IMR-90 (cell line): ENCODE data around the gene RAB31. TPM values are rescaled to one million over a fixed set of nuclear protein-coding genes. Genes with fewer than 3 reads are reported as not detected.

Source experiments
- ATAC-seq: fragments of 200-7000 bp; cut with Tn5 transposase; 2 replicates; pipeline ENCODE4 v1.9.1; 2020; ENCODE audit warnings: low read depth, mild to moderate bottlenecking, moderate library complexity
- BruUV-seq: library from RNA; stranded (reverse); fragments of 400-500 nt; replicated peaks from 2 replicates; lab custom pipeline; 2021; lab: Mats Ljungman, UMichigan
- CTCF ChIA-PET: fragments of 300-600 bp; formaldehyde crosslinking; extraction: SDS; loops from one replicate; lab custom pipeline; 2021; ENCODE audit warnings: antibody characterized with exemption; lab: Yijun Ruan, JAX
- POLR2A ChIA-PET: fragments of 300-600 bp; sonication (Branson Sonifier 250); formaldehyde crosslinking; loops from one replicate; lab custom pipeline; 2022; ENCODE audit warnings: antibody characterized with exemption; ENCODE audit not compliant: unreplicated experiment; lab: Charles Lee
- DNase-seq: peaks from one replicate; pipeline ENCODE4 v3.0.0; 2013
- H2AFZ ChIP-seq: replicated peaks from 2 replicates; pipeline ENCODE3; 2013; ENCODE audit warnings: low read length, mild to moderate bottlenecking; ENCODE audit not compliant: poor library complexity
- H2AK5ac ChIP-seq: 2 replicates; pipeline ENCODE4 v1.6.1; 2013; ENCODE audit warnings: low read depth, low read length, inconsistent platforms
- H2AK9ac ChIP-seq: replicated peaks from 2 replicates; pipeline ENCODE3; 2013; ENCODE audit warnings: mild to moderate bottlenecking, low read depth, low read length, moderate library complexity; ENCODE audit not compliant: poor library complexity
- H2BK120ac ChIP-seq: 2 replicates; pipeline ENCODE4 v1.6.1; 2013; ENCODE audit warnings: low read depth, low read length, inconsistent platforms
- H2BK15ac ChIP-seq: 3 replicates; pipeline ENCODE4 v1.6.1; 2013; ENCODE audit warnings: low read depth, low read length, inconsistent platforms
- H2BK20ac ChIP-seq: 2 replicates; pipeline ENCODE4 v1.6.1; 2013; ENCODE audit warnings: low read depth, mild to moderate bottlenecking, inconsistent platforms, low read length, moderate library complexity
- H2BK5ac ChIP-seq: 2 replicates; pipeline ENCODE4 v1.6.1; 2013; ENCODE audit warnings: mild to moderate bottlenecking, low read depth, low read length, inconsistent platforms; ENCODE audit not compliant: poor library complexity, severe bottlenecking
- H3K14ac ChIP-seq: replicated peaks from 2 replicates; pipeline ENCODE4 v1.6.1; 2013; ENCODE audit warnings: low read depth, low read length, inconsistent platforms
- H3K18ac ChIP-seq: 2 replicates; pipeline ENCODE4 v1.6.1; 2013; ENCODE audit warnings: low read depth, low read length, control low read depth
- H3K23ac ChIP-seq: 2 replicates; pipeline ENCODE4 v1.6.1; 2013; ENCODE audit warnings: low read depth, low read length, inconsistent platforms
- H3K27ac ChIP-seq: 2 replicates; pipeline ENCODE4 v1.5.1; 2013; ENCODE audit warnings: mild to moderate bottlenecking, control low read depth, low read length; ENCODE audit not compliant: insufficient read depth
- H3K27me3 ChIP-seq: 2 replicates; pipeline ENCODE4 v1.6.1; 2013; ENCODE audit warnings: low read length; ENCODE audit not compliant: control insufficient read depth, insufficient read depth
- H3K36me3 ChIP-seq: 2 replicates; pipeline ENCODE4 v1.6.1; 2013; ENCODE audit warnings: low read length, mixed read lengths; ENCODE audit not compliant: control insufficient read depth, insufficient read depth
- H3K4ac ChIP-seq: 2 replicates; pipeline ENCODE4 v1.6.1; 2013; ENCODE audit warnings: low read depth, low read length, inconsistent platforms
- H3K4me1 ChIP-seq: 2 replicates; pipeline ENCODE4 v1.6.1; 2013; ENCODE audit warnings: low read length, mixed read lengths; ENCODE audit not compliant: control insufficient read depth, insufficient read depth
- H3K4me2 ChIP-seq: 2 replicates; pipeline ENCODE4 v1.6.1; 2013; ENCODE audit warnings: low read depth, mild to moderate bottlenecking, control low read depth, low read length, moderate library complexity
- H3K4me3 ChIP-seq: 2 replicates; pipeline ENCODE4 v1.5.1; 2013; ENCODE audit warnings: low read depth, mild to moderate bottlenecking, control low read depth, low read length, moderate library complexity; ENCODE audit not compliant: insufficient read depth
- H3K56ac ChIP-seq: 2 replicates; pipeline ENCODE4 v1.6.1; 2013; ENCODE audit warnings: low read length, inconsistent platforms; ENCODE audit not compliant: insufficient read depth; ENCODE audit errors: extremely low read depth
- H3K79me1 ChIP-seq, 2 experiments: 2 replicates each; pipeline ENCODE4 v1.6.1; 2013; ENCODE audit warnings: low read length in 2 of 2, inconsistent platforms in 1 of 2, low read depth in 1 of 2
- H3K9ac ChIP-seq: 2 replicates; pipeline ENCODE4 v1.6.1; 2013; ENCODE audit warnings: low read depth, low read length, control low read depth
- H3K9me1 ChIP-seq: 2 replicates; pipeline ENCODE4 v1.6.1; 2013; ENCODE audit warnings: low read length, inconsistent platforms; ENCODE audit not compliant: insufficient read depth
- H3K9me3 ChIP-seq: 2 replicates; pipeline ENCODE4 v1.6.1; 2013; ENCODE audit warnings: low read length; ENCODE audit not compliant: control insufficient read depth, insufficient read depth
- H4K20me1 ChIP-seq: 2 replicates; pipeline ENCODE4 v1.6.1; 2013; ENCODE audit warnings: low read length, inconsistent platforms; ENCODE audit not compliant: insufficient read depth
- H4K5ac ChIP-seq: 2 replicates; pipeline ENCODE4 v1.6.1; 2013; ENCODE audit warnings: mild to moderate bottlenecking, low read depth, low read length, control low read depth
- H4K8ac ChIP-seq, 2 experiments: 2 replicates each; pipeline ENCODE4 v1.6.1; 2013; ENCODE audit warnings: low read depth in 2 of 2, low read length in 2 of 2, control low read depth in 1 of 2, inconsistent platforms in 1 of 2
- H4K91ac ChIP-seq: 2 replicates; pipeline ENCODE4 v1.6.1; 2013; ENCODE audit warnings: low read depth, low read length, inconsistent platforms; ENCODE audit not compliant: insufficient read depth
- CHD1 ChIP-seq: IDR thresholded peaks from 2 replicates; pipeline ENCODE4 v1.6.1; 2012; ENCODE audit warnings: low read depth, low read length, improper control_type of control experiment
- ELK1 ChIP-seq: fragments of 150-350 bp; IDR thresholded peaks from 2 replicates; pipeline ENCODE4 v1.6.1; 2016; ENCODE audit warnings: low read depth, mild to moderate bottlenecking, low read length, moderate library complexity, borderline replicate concordance
- FOS ChIP-seq: fragments of 150-350 bp; IDR thresholded peaks from 2 replicates; pipeline ENCODE4 v1.6.1; 2016; ENCODE audit warnings: low read depth, low read length
- MAFK ChIP-seq: IDR thresholded peaks from 2 replicates; pipeline ENCODE4 v1.6.1; 2012; ENCODE audit warnings: low read depth, low read length, improper control_type of control experiment
- MAZ ChIP-seq: IDR thresholded peaks from 2 replicates; pipeline ENCODE4 v1.6.1; 2012; ENCODE audit warnings: low read depth, mild to moderate bottlenecking, low read length, improper control_type of control experiment, moderate library complexity, borderline replicate concordance
- NFE2L2 ChIP-seq: fragments of 150-350 bp; IDR thresholded peaks from 2 replicates; pipeline ENCODE4 v1.6.1; 2016; ENCODE audit warnings: low read depth, mild to moderate bottlenecking, low read length
- POLR2A ChIP-seq: IDR thresholded peaks from 2 replicates; pipeline ENCODE4 v1.6.1; 2012; ENCODE audit warnings: mild to moderate bottlenecking, low read depth, low read length
- RCOR1 ChIP-seq: IDR thresholded peaks from 2 replicates; pipeline ENCODE4 v1.6.1; 2012; ENCODE audit warnings: mild to moderate bottlenecking, low read length, improper control_type of control experiment; ENCODE audit not compliant: insufficient replicate concordance
- SMC3 ChIP-seq: fragments of 150-350 bp; IDR thresholded peaks from 2 replicates; pipeline ENCODE4 v1.6.1; 2016; ENCODE audit warnings: low read depth, mild to moderate bottlenecking, antibody characterized with exemption, low read length, moderate library complexity
- WGBS, 2 experiments: methylation state at CpG; one replicate each; pipeline versions ENCODE4 v1.1.5 to v1.1.7; 2013; ENCODE audit warnings: missing lambda C conversion rate in 2 of 2; ENCODE audit not compliant: insufficient read length in 1 of 2; ENCODE audit errors: extremely low coverage in 2 of 2; 5-methylcytosine and 5-hydroxymethylcytosine counted together
- dilution Hi-C: fragments of 300-500 bp; cut with HindIII; formaldehyde crosslinking; loops from one replicate; pipeline ENCODE4 v1.14.3; 2018; ENCODE audit warnings: low sequenced_read_pairs; ENCODE audit not compliant: unreplicated experiment
- in situ Hi-C: fragments of 300-500 bp; cut with MboI; formaldehyde crosslinking; loops from 3 replicates; pipeline ENCODE4 v1.14.3; 2019; ENCODE audit warnings: low sequenced_read_pairs, inconsistent platforms, mixed read lengths
- intact Hi-C: fragments of 100-400 bp; cut with micrococcal nuclease; formaldehyde crosslinking; loops from 2 replicates; pipeline ENCODE4 v1.10.0; 2022
- polyA plus RNA-seq, 3 experiments: library from polyadenylated mRNA; depleted of rRNA; stranded (reverse); fragments of >200 nt; gene quantifications; 2 replicates each; pipeline ENCODE4 v1.2.3, GENCODE V29; 2012; ENCODE audit warnings: low replicate concordance in 1 of 3
- total RNA-seq: library from RNA; depleted of rRNA; stranded (reverse); fragments of >200 nt; gene quantifications from 2 replicates; pipeline ENCODE4 v1.2.3, GENCODE V29; 2012
- TF ChIP-seq, protein P1 (sequence below): fragments of 150-350 bp; IDR thresholded peaks from 2 replicates; pipeline ENCODE4 v1.6.1; 2017; ENCODE audit warnings: mild to moderate bottlenecking, antibody characterized with exemption, low read length, low read depth

RAB31 gene
- total and polyA plus RNA-seq, 2 of the 4 experiments (the other 2 are of a cell fraction), result 13.8 to 26.9 TPM

GRCh38 chr18:9681217-9681616 is 26.9 kb upstream of the RAB31 start:
- H4K91ac ChIP-seq, result no peak overlapping the region
- no peak overlapping the region for H4K5ac ChIP-seq
- no peak for DNase-seq
- intact Hi-C loops, result loop anchor here (10.0 kb wide), 1 partner anchor 844 kb away; the partner anchor contains the start of gene NAPG
- 0 out of 2 replicates have a peak, but pooled peaks cover 4% of the 10 kb centered on the region for H3K9me1 ChIP-seq
- TF ChIP-seq SMC3 (no peak), RCOR1 (no peak), MAFK (no peak), POLR2A (no peak), CHD1 (no peak), FOS (no peak), NFE2L2 (no peak), ELK1 (no peak), MAZ (no peak)
- TF ChIP-seq, protein P1, sequence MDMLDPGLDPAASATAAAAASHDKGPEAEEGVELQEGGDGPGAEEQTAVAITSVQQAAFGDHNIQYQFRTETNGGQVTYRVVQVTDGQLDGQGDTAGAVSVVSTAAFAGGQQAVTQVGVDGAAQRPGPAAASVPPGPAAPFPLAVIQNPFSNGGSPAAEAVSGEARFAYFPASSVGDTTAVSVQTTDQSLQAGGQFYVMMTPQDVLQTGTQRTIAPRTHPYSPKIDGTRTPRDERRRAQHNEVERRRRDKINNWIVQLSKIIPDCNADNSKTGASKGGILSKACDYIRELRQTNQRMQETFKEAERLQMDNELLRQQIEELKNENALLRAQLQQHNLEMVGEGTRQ, result no peak
- peaks cover 12% of the 10 kb centered on the region for H3K4me1 ChIP-seq
- H3K36me3 ChIP-seq, result no peaks in the 10 kb centered on the region
- no peak overlapping the region for H2BK20ac ChIP-seq
- dilution Hi-C loops, result no loop called here
- H3K79me1 ChIP-seq, result peaks cover 0 to 5% of the 10 kb centered on the region in 2 experiments; a peak in 1 of 4 replicates
- H3K4me3 ChIP-seq, result no peak overlapping the region
- H4K20me1 ChIP-seq, result no peaks in the 10 kb centered on the region
- ATAC-seq, result no peak
- no peak overlapping the region for H2BK15ac ChIP-seq
- no CpG with 5 or more reads among the region's 1 CpG for WGBS, 2 experiments
- H2BK5ac ChIP-seq, result no peak overlapping the region
- H3K56ac ChIP-seq, result no peak overlapping the region
- no peaks in the 10 kb centered on the region for H3K9me3 ChIP-seq
- in situ Hi-C loops, result no loop called here
- H3K4me2 ChIP-seq, result no peak overlapping the region
- ChIA-PET CTCF (interaction anchor here (0.7 kb wide), 1 partner anchor 106 kb away, joined by 3 read pairs; no protein-coding TSS in a partner anchor), POLR2A (no interaction called here)
- H3K27ac ChIP-seq, result no peak overlapping the region
- H2AK5ac ChIP-seq, result no peak overlapping the region
- no peak overlapping the region for H2AK9ac ChIP-seq
- no peak overlapping the region for H3K4ac ChIP-seq
- H3K27me3 ChIP-seq, result no peaks in the 10 kb centered on the region
- BruUV-seq, result no TSS peak
- no peak overlapping the region for H3K18ac ChIP-seq
- H3K9ac ChIP-seq, result no peak overlapping the region
- H3K14ac ChIP-seq, result no peak overlapping the region
- no peak overlapping the region for H2BK120ac ChIP-seq
- H3K23ac ChIP-seq, result no peak overlapping the region
- no peak overlapping the region for H4K8ac ChIP-seq
- no peak overlapping the region for H2AFZ ChIP-seq
